Liver (tissue), 9 donors: ENCODE measurements around the gene AADAC. TPM values are rescaled to one million over a fixed set of nuclear protein-coding genes. Genes with fewer than 3 reads are reported as not detected.

Experiments
- DNase-seq: peaks from one replicate; pipeline ENCODE4 v3.0.0-alpha.2; 2017; ENCODE audit warnings: low spot score
- H3K27ac ChIP-seq, 2 donors: one replicate each; pipeline ENCODE4 v1.7.0; 2013; ENCODE audit warnings: inconsistent platforms in 2 of 2, low read length in 2 of 2, control low read depth in 1 of 2, low read depth in 1 of 2, mild to moderate bottlenecking in 1 of 2
- H3K27me3 ChIP-seq, 4 donors: one replicate each; pipeline versions ENCODE4 v1.6.1 to v1.7.0; 2013; ENCODE audit warnings: low read length in 3 of 4, inconsistent platforms in 1 of 4, mild to moderate bottlenecking in 1 of 4, moderate library complexity in 1 of 4; ENCODE audit not compliant: control insufficient read depth in 4 of 4, insufficient read depth in 4 of 4
- H3K36me3 ChIP-seq, 4 donors: one replicate each; pipeline versions ENCODE4 v1.6.1 to v1.7.0; 2013; ENCODE audit warnings: low read length in 3 of 4, mild to moderate bottlenecking in 3 of 4, low read depth in 1 of 4, moderate library complexity in 1 of 4; ENCODE audit not compliant: control insufficient read depth in 4 of 4, insufficient read depth in 3 of 4
- H3K4me1 ChIP-seq, 4 donors: one replicate each; pipeline versions ENCODE4 v1.6.1 to v1.7.0; 2013; ENCODE audit warnings: low read length in 3 of 4, mild to moderate bottlenecking in 3 of 4, moderate library complexity in 1 of 4; ENCODE audit not compliant: control insufficient read depth in 4 of 4, insufficient read depth in 4 of 4
- H3K4me3 ChIP-seq, 3 donors: one replicate each; pipeline versions ENCODE4 v1.6.1 to v1.7.0; 2013; ENCODE audit warnings: low read length in 3 of 3, control low read depth in 1 of 3, low read depth in 1 of 3, mild to moderate bottlenecking in 1 of 3
- H3K9ac ChIP-seq, 2 donors: one replicate each; pipeline ENCODE4 v1.7.0; 2013; ENCODE audit warnings: low read length in 2 of 2, mild to moderate bottlenecking in 2 of 2, moderate library complexity in 2 of 2, control low read depth in 1 of 2, low read depth in 1 of 2
- H3K9me3 ChIP-seq, 4 donors: one replicate each; pipeline versions ENCODE4 v1.6.1 to v1.7.0; 2013; ENCODE audit warnings: low read length in 3 of 4; ENCODE audit not compliant: control insufficient read depth in 4 of 4
- ATF3 ChIP-seq: IDR thresholded peaks from 2 replicates; pipeline ENCODE4 v1.6.1; 2016; ENCODE audit warnings: antibody characterized with exemption
- CTCF ChIP-seq: fragments of 150-350 bp; IDR thresholded peaks from 2 replicates; pipeline ENCODE4 v1.5.1; 2017; ENCODE audit warnings: improper control_type of control experiment, low read depth, low read length; ENCODE audit not compliant: missing input control
- EGR1 ChIP-seq, 2 donors: IDR thresholded peaks; 2 replicates each; pipeline ENCODE4 v1.6.1; 2016 to 2018; ENCODE audit warnings: antibody characterized with exemption in 2 of 2, low read depth in 2 of 2
- FOXA1 ChIP-seq: IDR thresholded peaks from 2 replicates; pipeline ENCODE4 v1.6.1; 2016; ENCODE audit warnings: antibody characterized with exemption
- FOXA2 ChIP-seq: IDR thresholded peaks from 2 replicates; pipeline ENCODE4 v1.6.1; 2016; ENCODE audit warnings: antibody characterized with exemption
- HNF4G ChIP-seq: IDR thresholded peaks from 2 replicates; pipeline ENCODE4 v1.6.1; 2016; ENCODE audit warnings: antibody characterized with exemption
- JUND ChIP-seq, 2 donors: IDR thresholded peaks; 2 replicates each; pipeline ENCODE4 v1.6.1; 2016; ENCODE audit warnings: antibody characterized with exemption in 2 of 2
- RAD21 ChIP-seq, 2 donors: IDR thresholded peaks; 2 replicates each; pipeline ENCODE4 v1.6.1; 2016; ENCODE audit warnings: antibody characterized with exemption in 2 of 2, mild to moderate bottlenecking in 2 of 2
- REST ChIP-seq: IDR thresholded peaks from 2 replicates; pipeline ENCODE4 v1.6.1; 2016; ENCODE audit warnings: antibody characterized with exemption, mild to moderate bottlenecking
- RXRA ChIP-seq, 2 donors: IDR thresholded peaks; 2 replicates each; pipeline ENCODE4 v1.6.1; 2017 to 2018; ENCODE audit warnings: antibody characterized with exemption in 2 of 2, mild to moderate bottlenecking in 1 of 2
- ZBTB33 ChIP-seq: IDR thresholded peaks from 2 replicates; pipeline ENCODE4 v1.6.1; 2016; ENCODE audit warnings: antibody characterized with exemption
- WGBS: extraction: QIAGEN DNeasy Blood & Tissue Kit; methylation state at CpG from one replicate; pipeline ENCODE4 v1.1.7; 2013; 5-methylcytosine and 5-hydroxymethylcytosine counted together
- polyA plus RNA-seq, 2 donors: library from polyadenylated mRNA; stranded (reverse) in 1 of 2; unstranded in 1 of 2; fragments of 200-250 nt in 1 of 2; fragments of >200 nt in 1 of 2; fragmentation: Nextera tagmentation in 1 of 2; extraction: Ambion mirVana in 1 of 2; gene quantifications; one replicate each; pipeline versions ENCODE4 v1.2.1 to v1.2.3, GENCODE V29; 2013 to 2015
- total RNA-seq, 2 donors: library from RNA; depleted of rRNA; stranded (reverse); fragments of >200 nt; gene quantifications; one replicate each; pipeline ENCODE4 v1.2.3, GENCODE V29; 2014
- donor health status: healthy.
- donor health status: healthy.
- donor health status: healthy.
- donor health status: healthy.
- donor health status: healthy.

The AADAC gene
- total and polyA plus RNA-seq, 4 donors, result 144 to 321 (median 281) TPM

- TF ChIP-seq ZBTB33, result no peak
- no peak for TF ChIP-seq FOXA2
- TF ChIP-seq ATF3, result no peak
- no peak for TF ChIP-seq RAD21 (IDR thresholded peaks at IDR 0.05)
- no peak for TF ChIP-seq FOXA1
Observed at GRCh38 chr3:151837057-151837456, 23.1 kb downstream of the AADAC start (continued).

- WGBS, result 47% methylated on average over 19 of the region's 19 CpGs
- H3K36me3 ChIP-seq, result no peaks in the 10 kb centered on the region
- no peak for DNase-seq
- peak overlapping the region in 1 of 2 donors; percentile 28 for H3K27ac ChIP-seq
- H3K4me3 ChIP-seq, result peak overlapping the region in 2 of 3 donors; percentile 39 to 59
- TF ChIP-seq ATF3 (no peak), REST (no peak), JUND (IDR thresholded peaks at IDR 0.05) (no peak), ZBTB33 (no peak), RAD21 (IDR thresholded peaks at IDR 0.05) (peak; percentile 95 to 96), RXRA (IDR thresholded peaks at IDR 0.05) (no peak), HNF4G (no peak), CTCF (peak; percentile 87), EGR1 (IDR thresholded peaks at IDR 0.05; ENCODE audit: low read depth in 2 of 2) (no peak)
- H3K27me3 ChIP-seq, result no peaks in the 10 kb centered on the region
- no peaks in the 10 kb centered on the region for H3K9me3 ChIP-seq
- peaks cover 1 to 10% (median 9%) of the 10 kb centered on the region in 4 donors for H3K4me1 ChIP-seq
- peak overlapping the region in 1 of 2 donors; percentile 79 for H3K9ac ChIP-seq
Observed at GRCh38 chr3:151838574-151839312, 24.8 kb downstream of the AADAC start.
